HEK293 (cell line): Measurements from ENCODE around the gene CPEB3.

Source experiments
- GLI2 ChIP-seq: fragments of 450-650 bp; formaldehyde crosslinking; IDR thresholded peaks from 2 replicates; pipeline ENCODE4; 2017; ENCODE audit warnings: missing biosample characterization, missing genetic modification characterization, low read depth, borderline replicate concordance
- ZBTB21 ChIP-seq: fragments of 450-650 bp; formaldehyde crosslinking; IDR thresholded peaks from 2 replicates; pipeline ENCODE4 v1.5.1; 2017; ENCODE audit warnings: missing biosample characterization, missing genetic modification characterization
- ZNF366 ChIP-seq: fragments of 450-650 bp; formaldehyde crosslinking; conservative IDR thresholded peaks from 2 replicates; pipeline ENCODE4 v1.5.1; 2016; ENCODE audit warnings: missing biosample characterization, missing genetic modification characterization
- ZNF76 ChIP-seq: fragments of 450-650 bp; formaldehyde crosslinking; IDR thresholded peaks from 2 replicates; pipeline ENCODE4; 2016; ENCODE audit warnings: low read depth, missing biosample characterization, missing genetic modification characterization, borderline replicate concordance
- TF ChIP-seq, protein P1 (sequence below): fragments of 450-650 bp; formaldehyde crosslinking; IDR thresholded peaks from 2 replicates; pipeline ENCODE4 v1.5.1; 2016; ENCODE audit warnings: missing biosample characterization, missing genetic modification characterization

DNA sequence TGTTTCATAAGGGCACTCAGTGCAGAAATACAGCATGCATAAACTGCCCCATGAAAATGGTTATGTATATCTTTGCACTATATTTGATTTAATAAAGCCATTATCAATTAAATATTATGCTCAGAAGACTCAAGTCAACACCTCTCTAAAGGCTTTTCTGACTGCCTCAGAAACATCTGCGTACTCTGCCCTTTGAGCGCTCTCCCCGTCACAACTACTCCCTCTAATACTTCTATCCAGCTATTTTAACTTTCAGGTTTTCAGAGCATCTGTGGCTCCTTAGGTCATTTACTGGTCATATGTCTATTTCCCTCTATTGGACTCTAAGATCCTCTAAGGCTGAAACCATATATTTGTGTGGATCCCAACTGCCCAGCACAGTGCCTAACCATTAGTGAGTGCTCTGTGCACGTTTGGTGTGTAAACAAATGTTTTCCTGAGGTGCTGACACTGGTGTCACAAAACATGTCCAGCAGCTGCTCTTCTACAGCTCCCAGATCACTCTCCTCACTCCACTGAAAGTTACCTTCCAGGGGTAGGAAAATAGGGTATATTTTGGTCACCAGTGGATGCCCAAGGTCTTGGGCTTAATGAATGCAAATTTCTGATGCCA is 188.2 kb downstream of the CPEB3 start:
- TF ChIP-seq, protein P1, sequence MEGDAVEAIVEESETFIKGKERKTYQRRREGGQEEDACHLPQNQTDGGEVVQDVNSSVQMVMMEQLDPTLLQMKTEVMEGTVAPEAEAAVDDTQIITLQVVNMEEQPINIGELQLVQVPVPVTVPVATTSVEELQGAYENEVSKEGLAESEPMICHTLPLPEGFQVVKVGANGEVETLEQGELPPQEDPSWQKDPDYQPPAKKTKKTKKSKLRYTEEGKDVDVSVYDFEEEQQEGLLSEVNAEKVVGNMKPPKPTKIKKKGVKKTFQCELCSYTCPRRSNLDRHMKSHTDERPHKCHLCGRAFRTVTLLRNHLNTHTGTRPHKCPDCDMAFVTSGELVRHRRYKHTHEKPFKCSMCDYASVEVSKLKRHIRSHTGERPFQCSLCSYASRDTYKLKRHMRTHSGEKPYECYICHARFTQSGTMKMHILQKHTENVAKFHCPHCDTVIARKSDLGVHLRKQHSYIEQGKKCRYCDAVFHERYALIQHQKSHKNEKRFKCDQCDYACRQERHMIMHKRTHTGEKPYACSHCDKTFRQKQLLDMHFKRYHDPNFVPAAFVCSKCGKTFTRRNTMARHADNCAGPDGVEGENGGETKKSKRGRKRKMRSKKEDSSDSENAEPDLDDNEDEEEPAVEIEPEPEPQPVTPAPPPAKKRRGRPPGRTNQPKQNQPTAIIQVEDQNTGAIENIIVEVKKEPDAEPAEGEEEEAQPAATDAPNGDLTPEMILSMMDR (tag by site-specific recombination) = no peak
- TF ChIP-seq ZBTB21 = no peak
- no peak for TF ChIP-seq GLI2 (tag by site-specific recombination)
- no peak for TF ChIP-seq ZNF366
- TF ChIP-seq ZNF76 (tag by site-specific recombination) = no peak
